Measurements from ENCODE around the gene TMEM91.
"Not testable (repeated sequence)": the region's sequence is repeated elsewhere in the genome, so short reads cannot be mapped to it uniquely, and the experiment has no call there.

Gene TMEM91

DNA sequence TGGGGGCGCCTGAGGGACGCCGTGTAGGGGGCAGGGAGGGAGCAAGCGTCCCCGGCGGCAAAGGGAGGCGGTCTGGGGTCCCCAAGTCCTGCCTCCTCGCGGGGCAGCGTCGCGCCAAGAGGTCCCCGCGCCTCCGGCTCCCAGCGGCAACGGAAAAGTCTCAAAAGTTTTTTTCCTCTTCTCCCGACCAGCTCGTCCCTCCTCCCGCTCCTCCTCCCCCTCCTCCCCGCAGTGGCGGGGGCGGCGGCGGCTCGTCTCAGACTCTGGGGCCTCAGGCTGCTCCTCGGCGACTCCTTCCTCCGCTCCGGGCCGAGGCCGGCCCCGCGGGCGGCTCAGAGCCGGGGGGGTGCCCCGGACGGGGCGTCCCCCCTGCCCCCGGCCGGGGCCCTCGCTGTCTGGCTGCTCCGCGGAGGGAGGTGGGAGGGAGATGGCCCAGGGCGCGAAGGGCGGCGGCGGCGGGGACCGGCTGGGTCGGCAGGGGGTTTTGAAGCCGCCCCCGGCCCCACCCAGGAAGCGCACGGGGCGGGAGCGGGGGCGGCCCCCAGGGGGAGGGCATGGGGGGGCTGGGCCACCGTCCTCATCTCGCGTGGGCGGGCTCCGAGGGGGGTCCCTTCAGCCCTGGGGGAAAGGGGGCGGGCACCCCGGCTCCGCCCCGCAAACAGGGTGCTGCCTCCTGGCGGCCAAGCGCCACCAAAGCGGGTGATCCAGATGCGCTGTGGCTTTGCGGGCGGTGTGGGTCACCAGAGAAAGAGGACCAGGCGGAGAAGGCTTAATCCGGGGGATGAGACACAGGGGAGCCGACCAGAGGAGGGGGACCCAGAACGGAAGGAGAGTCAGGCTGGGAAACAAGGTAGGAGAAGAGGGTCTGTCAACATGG, 22.6 kb upstream of the TMEM91 start, which contains the start of gene TGFB1:
Gene TGFB1 (minus strand): TSS at position 457 of the 877 bp plus-strand sequence. CDS start 878 bp downstream, outside the sequence.
- peak; percentile 92 to 93 for DNase-seq (ENCODE audit: low read depth in 2 of 2)

GRCh38 chr19:41354343-41354953, 21.9 kb upstream of the TMEM91 start:
- DNase-seq (ENCODE audit: low read depth in 2 of 2), result no peak

DNA sequence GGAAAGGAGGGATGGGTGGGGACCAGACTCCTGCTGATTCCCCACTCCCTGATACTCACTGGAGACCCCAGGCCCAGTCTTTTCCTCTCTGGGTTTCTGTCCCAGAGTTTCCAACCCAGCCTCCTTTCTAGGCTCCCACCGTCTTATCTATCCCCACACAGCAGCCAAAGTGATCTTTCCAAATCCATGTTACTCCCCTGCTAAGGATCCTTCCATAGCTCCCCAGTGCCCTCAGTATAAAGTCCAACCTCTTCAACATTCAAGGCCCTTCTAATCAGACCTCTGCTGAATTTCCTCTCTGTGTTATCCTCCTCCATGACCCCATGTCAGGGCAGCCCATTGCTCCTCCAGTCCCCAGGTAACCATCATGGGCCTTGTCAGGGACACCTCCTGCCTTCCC, 21.3 kb upstream of the TMEM91 start:
- no peak for DNase-seq (ENCODE audit: low read depth in 2 of 2)

GRCh38 chr19:41355802-41356201, 20.5 kb upstream of the TMEM91 start:
- no peak for DNase-seq (ENCODE audit: low read depth in 2 of 2)

GRCh38 chr19:41356984-41357739, 19.2 kb upstream of the TMEM91 start:
- DNase-seq (ENCODE audit: low read depth in 2 of 2), result no peak

DNA sequence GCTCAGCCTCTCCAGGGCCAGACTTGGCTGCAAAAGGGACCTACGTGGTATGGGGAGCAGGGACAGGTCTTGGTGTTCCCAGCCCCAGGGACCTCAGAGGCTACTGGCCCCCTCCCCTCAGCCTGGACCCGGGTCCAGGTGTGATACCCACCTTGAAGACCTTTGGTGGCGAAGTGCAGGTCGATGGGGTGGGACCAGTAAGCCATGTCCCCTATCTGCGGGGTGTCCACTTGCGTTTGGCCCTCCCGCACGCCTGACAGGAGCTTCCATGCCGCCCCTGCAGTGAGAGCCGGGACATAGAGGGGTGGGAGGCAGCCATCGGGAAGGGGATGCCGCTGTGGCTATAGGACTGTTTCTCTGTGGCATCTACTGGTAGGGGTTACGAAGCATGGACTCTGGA, 18.6 kb upstream of the TMEM91 start:
- DNase-seq (ENCODE audit: low read depth in 2 of 2), result no peak

DNA sequence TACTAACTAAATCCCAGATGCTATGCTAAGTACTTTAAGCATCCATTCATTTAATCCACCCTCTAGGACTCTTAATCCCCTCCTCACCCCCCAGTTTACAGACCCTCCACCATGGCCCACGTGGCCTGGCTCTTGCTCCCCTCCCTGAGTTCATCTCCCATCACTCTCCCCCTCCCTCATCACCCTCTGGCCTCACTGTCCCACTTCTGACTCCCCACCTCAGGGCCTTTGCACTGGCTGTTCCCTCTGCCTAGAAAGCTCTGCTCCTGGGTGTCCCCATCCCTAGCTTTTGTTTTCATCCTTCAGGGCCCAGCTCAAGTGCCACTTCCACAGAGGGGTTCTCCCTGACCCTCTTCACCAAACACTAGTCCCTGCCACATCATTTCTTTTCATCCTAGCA, 16.6 kb upstream of the TMEM91 start:
- DNase-seq (ENCODE audit: low read depth in 2 of 2), result no peak

DNA sequence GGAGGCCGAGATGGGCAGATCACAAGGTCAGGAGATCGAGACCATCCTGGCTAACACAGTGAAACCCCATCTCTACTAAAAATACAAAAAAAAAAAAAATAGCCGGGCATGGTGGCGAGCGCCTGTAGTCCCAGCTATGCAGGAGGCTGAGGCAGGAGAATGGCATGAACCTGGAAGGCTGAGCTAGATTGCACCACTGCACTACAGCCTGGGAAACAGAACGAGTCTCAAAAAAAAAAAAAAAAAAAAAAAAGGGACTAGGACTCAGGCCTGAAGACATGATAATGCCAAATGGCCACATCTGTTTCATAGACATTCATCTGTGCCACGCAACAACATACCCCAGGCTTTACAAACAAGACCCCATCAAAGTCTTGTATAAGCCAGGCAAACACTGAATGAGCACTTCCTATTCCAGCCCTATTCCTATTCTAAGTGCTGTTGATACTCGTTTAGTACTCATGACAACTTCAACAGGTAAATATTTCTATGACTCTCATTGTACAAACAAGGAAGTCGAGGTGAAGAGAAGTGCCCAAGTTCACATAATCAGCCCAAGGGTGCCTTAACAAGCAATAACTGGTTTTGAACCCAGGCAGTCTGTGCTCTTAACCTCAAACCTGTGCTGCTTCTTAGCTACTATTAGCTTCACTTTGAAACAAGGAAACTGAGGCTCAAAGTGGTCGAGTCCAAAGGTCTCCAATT, 14.0 kb upstream of the TMEM91 start:
- no peak for DNase-seq (ENCODE audit: low read depth in 2 of 2)

- DNase-seq (ENCODE audit: low read depth in 2 of 2), result no peak
Observed at GRCh38 chr19:41363371-41363752, 13.0 kb upstream of the TMEM91 start.

DNA sequence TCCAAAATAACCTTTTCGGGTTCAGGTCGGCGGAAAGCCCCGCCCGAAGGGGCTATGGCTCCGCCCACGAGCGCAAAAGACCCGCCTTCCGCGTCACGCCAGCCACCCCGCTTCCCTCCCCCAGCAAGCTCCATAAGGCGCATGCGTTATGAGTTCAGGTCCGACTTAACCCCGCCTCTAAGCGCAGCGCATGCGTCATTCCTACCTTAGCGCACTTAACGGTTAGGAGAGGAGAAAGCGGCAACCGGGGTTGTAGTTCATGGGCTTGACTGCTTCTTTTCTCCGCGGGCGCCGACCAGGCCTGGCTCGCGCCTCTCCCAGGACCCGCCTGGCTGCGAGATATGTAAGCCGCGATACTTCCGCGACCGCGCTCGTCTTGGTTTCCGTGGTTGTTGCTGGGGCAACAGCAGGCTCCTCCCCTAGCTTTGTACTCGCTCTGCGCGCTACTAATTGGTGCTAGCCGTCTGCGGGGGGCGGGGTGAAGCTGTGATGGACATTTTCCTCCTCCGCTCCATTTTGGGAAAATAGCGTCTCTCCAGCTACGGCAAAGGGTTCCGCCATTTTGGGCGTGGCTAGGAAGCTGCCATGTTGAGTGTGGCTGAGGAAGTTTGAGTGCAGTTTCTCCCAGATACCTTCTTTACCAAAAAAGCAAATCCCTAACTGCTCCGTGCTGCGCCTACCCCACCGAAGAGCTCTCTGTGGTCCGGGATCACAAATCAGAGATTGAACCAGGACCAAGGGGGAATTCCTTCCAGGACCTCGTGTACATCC, 12.4 kb upstream of the TMEM91 start, which contains the start of gene B9D2:
Gene B9D2 (minus strand): TSS at position 397 of the 771 bp plus-strand sequence. CDS start 630 bp downstream, outside the sequence.
- DNase-seq (ENCODE audit: low read depth in 2 of 2), result peak; percentile 97

GRCh38 chr19:41364524-41365391, 11.6 kb upstream of the TMEM91 start:
- no peak for DNase-seq (ENCODE audit: low read depth in 2 of 2)

DNA sequence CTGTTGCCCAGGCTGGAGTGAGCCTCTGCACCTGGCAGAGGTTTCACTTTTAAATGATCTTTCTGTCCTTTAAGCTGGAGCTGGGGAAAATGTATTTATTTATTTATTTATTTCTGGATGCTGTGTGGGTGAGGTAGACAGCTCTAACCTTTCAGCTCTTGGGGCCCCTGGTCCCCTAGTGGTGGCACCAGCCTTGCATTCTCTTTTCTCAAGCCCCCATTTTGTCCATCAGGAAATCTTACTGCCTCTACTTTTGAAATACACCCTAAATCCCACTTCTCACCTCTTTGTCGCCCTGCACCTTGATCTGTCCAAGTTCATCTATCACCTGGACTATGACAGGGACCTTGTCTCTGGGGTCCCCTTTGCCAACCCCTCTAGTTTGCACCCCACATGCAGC, 10.2 kb upstream of the TMEM91 start:
- DNase-seq (ENCODE audit: low read depth in 2 of 2), result no peak

DNA sequence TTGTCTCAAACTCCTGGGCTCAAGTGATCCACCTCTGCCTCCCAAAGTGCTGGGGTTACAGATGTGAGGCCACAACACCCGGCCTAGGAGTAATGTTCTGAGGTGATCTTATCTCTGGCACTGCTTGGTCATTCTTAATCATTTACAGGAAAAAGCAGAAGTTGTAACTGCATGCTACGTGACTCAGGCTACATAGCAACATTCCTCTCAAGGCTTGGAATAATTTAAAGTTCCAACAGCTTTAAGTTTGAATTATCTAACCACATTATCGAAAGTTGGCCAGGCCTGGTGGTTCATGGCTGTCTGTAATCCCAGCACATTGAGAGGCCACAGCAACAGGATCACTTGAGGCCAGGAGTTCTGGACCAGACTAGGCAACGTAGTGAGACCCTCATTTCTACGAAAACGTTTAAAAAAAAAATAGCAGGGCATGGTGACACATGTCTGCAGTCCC, 8.5 kb upstream of the TMEM91 start:
- no peak for DNase-seq (ENCODE audit: low read depth in 2 of 2)

GRCh38 chr19:41369769-41370168, 6.6 kb upstream of the TMEM91 start:
- DNase-seq (ENCODE audit: low read depth in 2 of 2), result no peak

DNA sequence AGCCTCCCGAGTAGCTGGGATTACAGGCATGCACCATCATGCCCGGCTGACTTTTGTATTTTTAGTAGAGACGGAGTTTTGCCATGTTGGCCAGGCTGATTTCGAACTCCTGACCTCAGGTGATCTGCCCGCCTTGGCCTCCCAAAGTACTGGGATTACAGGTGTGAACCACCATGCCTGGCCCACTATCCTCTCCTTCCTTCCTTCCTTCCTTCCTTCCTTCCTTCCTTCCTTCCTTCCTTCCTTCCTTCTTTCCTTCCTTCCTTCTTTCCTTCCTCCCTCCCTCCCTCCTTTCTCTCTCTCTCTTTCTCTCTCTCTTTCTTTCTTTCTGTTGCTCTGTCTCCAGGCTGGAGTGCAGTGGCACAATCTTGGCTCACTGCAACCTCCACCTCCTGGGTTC, 5.2 kb upstream of the TMEM91 start:
- DNase-seq (ENCODE audit: low read depth in 2 of 2), result not testable (repeated sequence)

DNA sequence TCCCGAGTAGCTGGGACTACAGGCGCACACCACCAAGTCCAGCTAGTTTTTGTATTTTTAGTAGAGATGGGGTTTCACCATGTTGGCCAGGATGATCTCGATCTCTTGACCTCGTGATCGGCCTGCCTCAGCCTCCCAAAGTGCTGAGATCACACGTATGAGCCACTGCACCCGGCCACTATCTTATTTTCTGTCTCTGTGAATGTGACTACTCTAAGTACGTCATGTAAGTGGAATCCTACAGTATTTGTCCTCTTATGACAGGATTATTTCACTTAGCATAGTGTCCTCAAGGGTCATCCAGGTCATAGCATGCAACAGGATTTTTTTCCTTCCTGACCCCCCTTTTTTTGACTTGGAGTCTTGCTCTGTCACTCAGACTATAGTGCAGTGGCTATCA, 4.8 kb upstream of the TMEM91 start:
- no peak for DNase-seq (ENCODE audit: low read depth in 2 of 2)

GRCh38 chr19:41372501-41372900, 3.8 kb upstream of the TMEM91 start:
- no peak for DNase-seq (ENCODE audit: low read depth in 2 of 2)

DNA sequence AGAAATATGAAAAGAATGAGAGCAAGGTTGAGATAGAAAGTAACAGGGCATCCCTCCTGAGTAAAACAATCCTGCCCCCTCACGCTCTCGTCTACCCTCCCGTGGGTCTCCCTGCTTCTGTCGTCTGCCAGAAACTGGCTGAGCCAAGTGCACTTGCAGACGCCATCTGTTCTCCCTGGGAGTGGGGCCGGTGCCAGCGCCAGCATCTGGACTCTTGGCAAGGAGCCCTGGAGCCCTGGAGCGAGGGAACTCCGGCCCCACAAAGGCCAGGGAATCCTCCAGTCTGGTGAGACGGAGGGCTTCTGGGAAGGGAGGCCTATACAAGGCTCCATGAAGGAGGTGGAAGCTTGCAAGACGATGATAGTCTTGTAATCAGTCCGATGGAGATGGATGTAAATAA, 2.3 kb upstream of the TMEM91 start:
- no peak for DNase-seq (ENCODE audit: low read depth in 2 of 2)

DNA sequence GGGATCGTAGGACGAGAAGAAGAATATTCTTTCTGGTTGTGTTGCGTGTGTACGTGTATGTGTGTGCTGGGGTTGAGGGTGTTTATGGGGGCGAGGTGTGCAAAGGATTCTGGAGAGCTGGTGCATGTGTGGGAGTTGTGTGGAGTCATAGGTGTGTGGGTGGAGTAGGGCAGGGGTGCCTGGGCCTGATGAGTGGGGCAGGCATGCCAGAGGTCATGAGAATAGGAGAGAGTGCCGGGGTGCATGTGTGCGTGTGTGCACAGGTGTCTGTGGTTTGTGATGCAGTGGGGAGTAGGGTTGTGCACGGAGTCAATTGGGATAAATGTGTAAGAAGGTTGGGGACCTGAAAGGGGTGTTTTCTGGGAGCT, 649 bp downstream of the TMEM91 start:
- DNase-seq (ENCODE audit: low read depth in 2 of 2), result peak in 1 of 2 donors; percentile 37
